Large intestine (tissue), 3 donors: Measurements from ENCODE around the gene XKR7. TPM values are rescaled to one million over a fixed set of nuclear protein-coding genes. Genes with fewer than 3 reads are reported as not detected.

Experiments used
- DNase-seq, 2 donors: peaks; one replicate each; pipeline versions ENCODE4 v3.0.0 to v3.0.0-alpha.2; 2013
- H3K27ac ChIP-seq: one replicate; pipeline ENCODE4 v1.5.1; 2013; ENCODE audit warnings: low read length
- H3K27me3 ChIP-seq: 2 replicates; pipeline ENCODE4 v1.6.1; 2013; ENCODE audit warnings: low read length; ENCODE audit not compliant: control insufficient read depth, insufficient read depth
- H3K36me3 ChIP-seq: 2 replicates; pipeline ENCODE4 v1.6.1; 2013; ENCODE audit warnings: low read length; ENCODE audit not compliant: control insufficient read depth, insufficient read depth
- H3K4me1 ChIP-seq: one replicate; pipeline ENCODE4 v1.6.1; 2013; ENCODE audit warnings: low read length; ENCODE audit not compliant: control insufficient read depth, insufficient read depth
- H3K4me3 ChIP-seq: one replicate; pipeline ENCODE4 v1.5.1; 2013; ENCODE audit warnings: low read length
- H3K9me3 ChIP-seq: one replicate; pipeline ENCODE4 v1.6.1; 2013; ENCODE audit warnings: mild to moderate bottlenecking, low read depth, low read length, moderate library complexity; ENCODE audit not compliant: control insufficient read depth
- WGBS: methylation state at CpG from one replicate; pipeline ENCODE4 v1.1.5; 2013; ENCODE audit warnings: low lambda C conversion rate; ENCODE audit not compliant: insufficient coverage; 5-methylcytosine and 5-hydroxymethylcytosine counted together
- polyA plus RNA-seq: library from polyadenylated mRNA; unstranded; fragments of 120-200 nt; gene quantifications from one replicate; pipeline ENCODE4 v1.2.1, GENCODE V29; 2013

Gene XKR7
- polyA plus RNA-seq, 1 donor = 0.81 TPM

GRCh38 chr20:31956556-31957526, 11.1 kb upstream of the XKR7 start:
- 61% methylated on average over 4 of the region's 11 CpGs for WGBS
- no peak overlapping the region for H3K4me3 ChIP-seq
- no peaks in the 10 kb centered on the region for H3K36me3 ChIP-seq

GRCh38 chr20:31962761-31963160, 5.2 kb upstream of the XKR7 start:
- H3K27ac ChIP-seq = no peak overlapping the region
- H3K9me3 ChIP-seq = no peaks in the 10 kb centered on the region
- no peak overlapping the region for H3K4me3 ChIP-seq
- no peaks in the 10 kb centered on the region for H3K36me3 ChIP-seq
- H3K4me1 ChIP-seq = no peaks in the 10 kb centered on the region
- WGBS = no CpG with 5 or more reads among the region's 2 CpGs
- peaks cover 42% of the 10 kb centered on the region for H3K27me3 ChIP-seq
- DNase-seq = no peak

More at GRCh38 chr20:31956556-31957526, 11.1 kb upstream of the XKR7 start:
- Histone ChIP-seq H3K4me1 (no peaks in the 10 kb centered on the region), H3K27ac (no peak overlapping the region), H3K9me3 (no peaks in the 10 kb centered on the region), H3K27me3 (peaks cover 7% of the 10 kb centered on the region)
- no peak for DNase-seq

- no peak for DNase-seq
- Histone ChIP-seq H3K36me3 (no peaks in the 10 kb centered on the region), H3K4me1 (no peaks in the 10 kb centered on the region), H3K27ac (no peak overlapping the region), H3K9me3 (no peaks in the 10 kb centered on the region), H3K27me3 (peaks cover 48% of the 10 kb centered on the region), H3K4me3 (no peak overlapping the region)
- no CpG with 5 or more reads among the region's 6 CpGs for WGBS
These were observed 4.1 kb upstream of the XKR7 start for GRCh38 chr20:31963889-31964288.

GRCh38 chr20:31966991-31967655, 828 bp upstream of the XKR7 start:
- peaks cover 57% of the 10 kb centered on the region for H3K27me3 ChIP-seq

GRCh38 chr20:31968291-31969126, 558 bp downstream of the XKR7 start:
- Histone ChIP-seq H3K27me3 (peaks cover 52% of the 10 kb centered on the region), H3K4me3 (peak overlapping the region; percentile 26), H3K4me1 (no peaks in the 10 kb centered on the region), H3K27ac (no peak overlapping the region), H3K9me3 (no peaks in the 10 kb centered on the region), H3K36me3 (no peaks in the 10 kb centered on the region)
- peak; percentile 50 to 72 for DNase-seq
- WGBS = no CpG with 5 or more reads among the region's 57 CpGs

More at GRCh38 chr20:31966991-31967655, 828 bp upstream of the XKR7 start:
- Histone ChIP-seq H3K36me3 (no peaks in the 10 kb centered on the region), H3K4me3 (no peak overlapping the region), H3K4me1 (no peaks in the 10 kb centered on the region), H3K9me3 (no peaks in the 10 kb centered on the region), H3K27ac (no peak overlapping the region)
- no peak for DNase-seq
- no CpG with 5 or more reads among the region's 5 CpGs for WGBS

- Histone ChIP-seq H3K27me3 (peaks cover 49% of the 10 kb centered on the region), H3K9me3 (no peaks in the 10 kb centered on the region), H3K4me1 (no peaks in the 10 kb centered on the region), H3K4me3 (no peak overlapping the region), H3K36me3 (no peaks in the 10 kb centered on the region), H3K27ac (no peak overlapping the region)
- no peak for DNase-seq
- no CpG with 5 or more reads among the region's 5 CpGs for WGBS
These were observed 2.0 kb downstream of the XKR7 start for GRCh38 chr20:31969991-31970390.

- Histone ChIP-seq H3K27ac (no peak overlapping the region), H3K4me3 (no peak overlapping the region), H3K27me3 (peaks cover 32% of the 10 kb centered on the region), H3K4me1 (no peaks in the 10 kb centered on the region), H3K9me3 (no peaks in the 10 kb centered on the region), H3K36me3 (no peaks in the 10 kb centered on the region)
- no CpG with 5 or more reads among the region's 4 CpGs for WGBS
- DNase-seq = no peak
These were observed 4.6 kb downstream of the XKR7 start for GRCh38 chr20:31972471-31973021.

GRCh38 chr20:31974296-31974695, 6.3 kb downstream of the XKR7 start:
- H3K36me3 ChIP-seq = no peaks in the 10 kb centered on the region
- peaks cover 19% of the 10 kb centered on the region for H3K27me3 ChIP-seq
- no peak overlapping the region for H3K27ac ChIP-seq
- H3K4me3 ChIP-seq = no peak overlapping the region
- H3K9me3 ChIP-seq = no peaks in the 10 kb centered on the region
- no peak for DNase-seq
- WGBS = no CpG with 5 or more reads among the region's 2 CpGs
- H3K4me1 ChIP-seq = no peaks in the 10 kb centered on the region

- Histone ChIP-seq H3K4me3 (no peak overlapping the region), H3K27ac (no peak overlapping the region), H3K36me3 (no peaks in the 10 kb centered on the region), H3K27me3 (peaks cover 15% of the 10 kb centered on the region), H3K4me1 (no peaks in the 10 kb centered on the region), H3K9me3 (no peaks in the 10 kb centered on the region)
- DNase-seq = no peak
- no CpG with 5 or more reads among the region's 10 CpGs for WGBS
These were observed 7.1 kb downstream of the XKR7 start for GRCh38 chr20:31974951-31975487.
